Stimulated activated CD8-positive, alpha-beta memory T cell treated with anti-CD3 and anti-CD28 coated beads, Interleukin-4, amount 100 ng/mL, for 48 hours (primary cell): ENCODE data around the gene MAJIN.
"Not testable (repeated sequence)": the region's sequence is repeated elsewhere in the genome, so short reads cannot be mapped to it uniquely, and the experiment has no call there.

Experiments
- DNase-seq: peaks from one replicate; pipeline ENCODE4 v3.0.0-alpha.2; 2020

Gene MAJIN

GRCh38 chr11:64990222-64990923 is 18.5 kb upstream of the MAJIN start:
- DNase-seq: no peak

GRCh38 chr11:64989416-64989815 is 17.5 kb upstream of the MAJIN start:
- DNase-seq: no peak

DNA sequence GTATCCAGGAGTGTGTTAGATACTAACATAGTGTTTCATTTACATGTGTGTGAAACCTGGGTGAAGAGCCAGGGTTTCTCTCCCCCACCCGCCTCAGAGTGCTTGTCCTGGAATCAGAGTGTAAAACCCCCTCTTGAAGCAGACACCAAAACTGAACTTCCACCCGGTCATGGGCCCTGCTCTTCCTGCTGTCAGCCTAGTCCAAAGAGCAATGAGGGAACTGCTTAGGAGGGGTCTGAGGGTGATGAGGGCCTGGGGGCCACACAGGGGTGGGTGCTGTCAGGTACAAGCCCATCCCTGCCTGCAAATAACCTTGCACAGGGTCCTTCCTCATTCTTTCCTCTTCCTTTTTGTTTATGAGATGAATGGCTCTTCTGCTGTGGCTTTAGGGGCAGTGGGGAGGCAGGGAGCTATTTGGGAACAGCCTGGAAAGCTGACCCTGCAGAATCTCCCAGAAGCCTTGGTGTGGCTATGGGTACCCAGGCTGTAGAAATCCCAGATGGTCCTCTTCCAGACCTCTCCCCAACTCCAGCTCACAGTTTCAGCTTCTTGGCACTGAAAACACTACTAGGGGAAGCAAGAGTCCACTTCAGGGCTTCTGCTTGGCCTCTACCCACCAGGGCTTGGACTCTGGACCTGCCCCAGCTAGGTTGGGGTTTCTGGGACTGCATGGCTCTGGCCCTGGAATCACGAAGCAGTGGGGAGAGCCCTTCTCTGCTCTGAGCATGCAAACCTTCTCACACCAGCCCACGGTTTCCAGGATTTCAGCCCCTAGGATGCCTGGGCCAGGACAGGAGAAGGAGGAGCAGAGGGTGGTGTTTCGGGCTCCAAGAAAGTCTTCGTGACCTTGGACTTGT is 16.3 kb upstream of the MAJIN start:
- no peak for DNase-seq

- DNase-seq: not testable (repeated sequence)
These were observed 11.4 kb upstream of the MAJIN start for GRCh38 chr11:64983339-64983738.

DNA sequence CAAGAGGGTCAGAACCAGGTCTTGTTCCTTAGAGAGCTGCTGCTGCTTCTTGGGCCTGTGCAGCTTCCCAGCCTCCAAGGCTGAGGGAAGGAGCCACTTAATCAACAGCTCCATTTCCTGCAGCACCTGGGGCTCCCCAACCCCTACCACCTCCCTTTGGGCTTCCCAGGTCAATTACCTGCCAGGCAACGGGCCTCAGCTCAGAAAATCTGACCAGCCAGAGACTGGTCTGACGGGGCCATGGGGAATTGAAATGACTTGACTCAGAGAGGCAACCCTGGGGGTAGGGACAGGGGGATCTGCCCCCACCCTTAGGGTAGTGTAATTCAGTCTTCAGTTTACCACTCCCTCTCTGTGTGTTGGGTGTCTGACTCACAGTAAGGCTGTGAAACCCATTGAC is 4.7 kb upstream of the MAJIN start:
- no peak for DNase-seq

DNA sequence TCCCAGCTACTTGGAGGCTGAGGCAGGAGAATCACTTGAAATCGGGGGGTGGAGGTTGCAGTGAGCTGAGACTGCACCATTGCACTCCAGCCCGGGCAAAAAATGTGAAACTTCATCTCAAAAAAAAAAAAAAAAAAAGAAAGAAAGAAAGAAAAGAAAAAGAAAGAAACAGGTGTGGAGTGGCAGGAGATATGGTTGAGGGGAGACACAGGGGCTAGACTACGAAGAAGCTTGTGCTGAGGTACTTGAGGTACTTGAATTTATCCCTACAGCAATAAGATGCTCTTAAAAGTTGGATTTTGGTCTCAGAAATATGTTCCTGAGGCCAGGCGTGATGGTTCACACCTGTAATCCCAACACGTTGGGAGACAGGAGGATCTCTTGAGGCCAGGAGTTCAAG is 2.2 kb upstream of the MAJIN start:
- no peak for DNase-seq

DNA sequence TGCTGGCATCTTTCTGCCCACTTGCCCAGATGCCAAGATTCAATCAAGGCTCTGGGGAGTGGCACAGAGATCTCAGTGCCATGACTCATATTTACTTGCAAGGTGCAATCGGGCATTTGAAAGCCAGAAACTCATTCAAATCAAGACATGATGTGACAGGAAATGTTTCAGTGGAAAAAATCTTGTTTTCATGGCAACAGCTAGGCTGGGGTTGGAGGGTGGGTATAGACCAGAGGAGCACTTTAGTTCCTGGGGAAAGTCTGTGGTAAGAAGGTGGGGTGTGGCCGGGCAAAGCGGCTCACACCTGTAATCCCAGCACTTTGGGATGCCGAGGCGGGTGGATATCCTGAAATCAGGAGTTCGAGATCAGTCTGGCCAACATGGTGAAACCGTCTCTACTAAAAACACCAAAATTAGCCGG is 1.2 kb downstream of the MAJIN start:
- peak; percentile 55 for DNase-seq

DNA sequence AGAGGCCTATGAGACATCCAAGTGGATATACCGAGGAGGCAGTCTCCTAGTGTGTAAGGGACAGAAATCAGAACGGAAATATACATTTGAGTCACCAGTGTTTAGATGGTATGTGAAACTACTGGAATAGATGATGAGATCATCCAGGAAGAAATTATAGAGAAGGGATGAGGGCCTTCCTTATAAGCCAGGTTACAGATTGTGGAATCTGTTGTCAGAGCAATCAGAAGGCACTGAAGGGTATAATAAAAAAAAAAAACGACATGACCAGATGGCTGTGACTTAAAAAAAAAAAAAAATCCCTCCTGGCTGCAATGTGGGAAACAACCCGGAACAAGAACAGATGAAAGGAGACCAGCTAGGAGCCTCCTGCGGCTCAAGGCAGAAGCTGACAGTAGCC is 2.7 kb downstream of the MAJIN start:
- no peak for DNase-seq

DNA sequence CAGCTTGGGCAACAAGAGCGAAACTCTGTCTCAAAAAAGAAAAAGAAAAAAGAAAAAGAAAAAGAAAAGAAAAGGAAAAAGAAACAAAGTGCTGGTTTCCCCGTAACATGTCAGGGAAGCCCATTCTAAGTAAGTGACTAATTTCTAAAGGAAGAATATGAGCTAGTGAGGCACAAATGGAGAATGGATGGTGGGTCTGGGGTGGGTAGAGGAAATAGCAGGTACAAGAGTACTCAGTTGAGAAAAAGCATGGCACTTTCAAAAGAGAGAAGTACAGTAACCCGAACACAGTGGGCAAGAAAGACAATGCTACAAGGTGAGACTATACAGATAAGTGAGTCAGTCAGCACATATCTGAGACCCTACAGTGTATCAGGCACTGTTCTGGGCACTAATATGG is 4.5 kb downstream of the MAJIN start:
- DNase-seq: no peak

DNA sequence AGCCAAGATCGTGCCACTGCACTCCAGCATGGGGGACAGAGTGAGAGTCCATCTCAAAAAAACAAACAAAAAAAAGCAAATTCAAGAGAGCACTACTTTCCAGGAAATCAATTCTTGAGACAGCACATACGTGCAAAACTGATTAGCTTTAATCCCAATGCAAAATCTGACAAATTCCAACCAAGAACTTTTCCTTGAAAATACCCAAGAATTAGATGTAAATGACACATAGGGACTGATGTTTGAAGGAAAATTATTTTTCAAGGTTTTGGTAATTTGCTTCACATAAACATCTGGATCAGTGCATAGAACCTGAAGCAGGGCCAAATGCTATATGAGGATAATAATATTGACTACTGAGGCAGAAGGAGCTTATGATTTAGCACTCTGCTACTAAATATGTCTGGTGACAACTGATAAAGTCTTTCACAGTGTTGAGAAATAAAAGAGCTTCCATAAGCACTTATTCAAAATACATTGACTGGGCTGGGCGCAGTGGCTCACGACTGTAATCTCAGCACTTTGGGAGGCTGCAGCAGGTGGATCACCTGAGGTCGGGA is 8.8 kb downstream of the MAJIN start:
- DNase-seq: no peak

- DNase-seq: no peak
These were observed 11.2 kb downstream of the MAJIN start for GRCh38 chr11:64960719-64961118.

GRCh38 chr11:64959498-64959897 is 12.4 kb downstream of the MAJIN start:
- DNase-seq: no peak

DNA sequence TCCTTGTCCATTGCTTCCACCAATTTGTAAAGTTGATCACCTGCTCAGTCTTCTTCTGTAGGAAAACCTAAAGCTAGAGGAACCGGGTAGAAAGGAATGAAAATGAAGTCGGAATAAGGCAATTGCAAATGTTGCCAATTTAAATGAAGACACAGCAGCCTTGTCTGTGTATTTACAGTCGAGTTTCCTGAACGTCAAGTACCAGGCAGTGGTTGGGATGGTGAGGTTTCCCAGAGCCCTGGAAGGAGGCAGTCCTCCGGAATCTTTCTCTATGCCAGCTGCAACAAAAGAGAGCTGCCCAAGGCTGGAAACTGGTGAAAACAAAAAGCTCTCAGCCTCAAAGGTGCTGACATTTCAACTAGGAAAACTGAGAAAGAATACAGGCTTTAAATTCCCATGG is 17.7 kb downstream of the MAJIN start:
- DNase-seq: no peak

- DNase-seq: no peak
These were observed 20.4 kb downstream of the MAJIN start for GRCh38 chr11:64951529-64951928.

DNA sequence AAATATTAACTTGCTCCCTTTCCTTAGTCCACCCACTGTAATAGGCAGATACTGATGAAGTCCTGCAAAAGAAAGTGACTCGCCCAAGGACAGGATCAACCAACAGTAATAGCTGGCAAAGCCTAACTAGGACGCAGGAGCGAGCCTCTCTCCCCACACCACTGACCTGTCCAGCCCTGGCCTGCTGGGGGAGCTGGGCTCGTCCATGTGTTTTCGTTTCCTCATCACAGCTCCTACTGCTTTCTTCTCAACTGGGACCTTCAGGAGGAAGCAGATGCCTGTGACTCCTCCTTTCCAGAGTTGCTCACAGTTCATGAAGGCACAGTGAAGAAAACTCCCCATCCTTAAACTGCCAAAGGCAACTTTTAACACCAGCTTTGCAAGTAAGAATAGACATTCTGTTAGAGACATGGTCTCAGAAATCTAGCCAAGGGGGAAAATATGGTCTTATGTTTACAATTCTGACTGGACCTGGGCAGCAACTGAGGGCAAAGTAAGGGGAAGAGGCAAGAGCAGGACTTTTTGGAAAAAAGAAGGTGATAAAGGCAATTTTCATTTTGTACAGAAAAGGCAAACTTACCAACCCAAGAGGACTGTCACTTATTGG is 24.6 kb downstream of the MAJIN start:
- no peak for DNase-seq

- DNase-seq: no peak
These were observed 35.4 kb downstream of the MAJIN start for GRCh38 chr11:64936539-64936938.

DNA sequence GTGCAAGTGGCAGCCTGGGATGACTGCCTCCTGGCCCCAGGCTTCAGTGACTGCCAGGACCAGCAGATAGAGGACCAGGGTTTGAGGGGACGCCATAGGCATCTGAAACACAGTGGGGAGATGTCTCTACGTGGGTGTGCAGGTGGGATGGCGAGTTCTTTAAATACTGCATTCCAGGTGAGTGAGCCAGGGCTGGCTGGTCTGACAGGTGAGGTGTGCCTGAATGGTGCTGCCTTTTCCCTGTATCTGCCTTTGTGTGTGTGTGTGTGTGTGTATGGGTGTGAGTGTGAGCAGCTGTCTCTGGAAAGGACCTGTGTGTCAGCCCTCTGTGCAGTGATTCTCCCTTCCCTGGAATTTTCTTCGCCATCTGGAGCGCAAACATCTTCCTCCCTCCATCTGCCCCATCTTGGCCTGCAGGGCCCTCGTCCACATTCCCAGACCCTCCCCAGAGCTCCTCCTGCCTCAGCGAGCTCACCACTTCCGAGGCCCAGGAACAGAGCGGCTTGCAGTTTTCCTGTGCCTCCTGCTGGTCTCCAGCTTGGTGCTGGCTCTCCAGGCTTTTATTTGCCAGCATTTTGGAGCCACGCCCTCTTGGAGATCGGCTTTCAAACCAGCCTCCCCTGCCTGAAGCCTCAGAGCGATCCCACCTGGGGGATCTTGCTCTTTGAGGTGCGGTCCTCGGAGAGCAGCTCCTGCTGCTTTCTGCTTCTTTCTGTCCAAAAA is 36.4 kb downstream of the MAJIN start, which contains the start of gene GPHA2:
TSS of gene GPHA2 (minus strand) at position 535 of the 723 bp plus-strand sequence. CDS start at position 102, 433 bp downstream.
- no peak for DNase-seq

- DNase-seq: no peak
These were observed 37.1 kb downstream of the MAJIN start for GRCh38 chr11:64934682-64935358.

- DNase-seq: no peak
These were observed 37.8 kb downstream of the MAJIN start for GRCh38 chr11:64933935-64934681.

GRCh38 chr11:64933213-64933934 is 38.5 kb downstream of the MAJIN start:
- DNase-seq: no peak

GRCh38 chr11:64932324-64932723 is 39.6 kb downstream of the MAJIN start:
- no peak for DNase-seq
